Activated CD4-positive, alpha-beta memory T cell treated with anti-CD3 and anti-CD28 coated beads for 36 hours (primary cell): Measurements from ENCODE around the gene ATF3. TPM values are rescaled to one million over a fixed set of nuclear protein-coding genes. Genes with fewer than 3 reads are reported as not detected.

Experiments used
- CTCF ChIA-PET: fragments of 350-600 bp; sonication (Branson Sonifier 250); formaldehyde crosslinking; loops from one replicate; lab custom pipeline; 2021; ENCODE audit warnings: antibody characterized with exemption, inconsistent platforms; lab: Charles Lee
- POLR2A ChIA-PET: fragments of 350-600 bp; sonication (Branson Sonifier 250); formaldehyde crosslinking; loops from one replicate; lab custom pipeline; 2021; ENCODE audit warnings: antibody characterized with exemption; lab: Charles Lee
- DNase-seq: peaks from one replicate; pipeline ENCODE4 v3.0.0-alpha.2; 2020
- H3K27ac Mint-ChIP-seq: one replicate; pipeline ENCODE4 v1.8.0; 2021; ENCODE audit warnings: mixed read lengths
- H3K27me3 Mint-ChIP-seq: one replicate; pipeline ENCODE4 v1.8.0; 2021; ENCODE audit warnings: mixed read lengths
- H3K36me3 Mint-ChIP-seq: one replicate; pipeline ENCODE4 v1.8.0; 2021; ENCODE audit warnings: mixed read lengths
- H3K4me1 Mint-ChIP-seq: one replicate; pipeline ENCODE4 v1.8.0; 2021; ENCODE audit warnings: low read depth, mixed read lengths
- H3K4me3 Mint-ChIP-seq: one replicate; pipeline ENCODE4 v1.8.0; 2021; ENCODE audit warnings: mild to moderate bottlenecking, mixed read lengths
- H3K9me3 Mint-ChIP-seq: one replicate; pipeline ENCODE4 v1.8.0; 2021; ENCODE audit warnings: mixed read lengths
- intact Hi-C: fragments of 100-400 bp; cut with micrococcal nuclease; formaldehyde crosslinking; loops from one replicate; pipeline ENCODE4 v1.15.1; 2023
- total RNA-seq, 2 experiments: library from RNA; stranded (reverse); gene quantifications; one replicate each; pipeline ENCODE4 v1.2.3, GENCODE V29; 2021

Gene ATF3
- total RNA-seq, 2 experiments from 2014 or later, result 49.7 to 51.5 TPM

DNA sequence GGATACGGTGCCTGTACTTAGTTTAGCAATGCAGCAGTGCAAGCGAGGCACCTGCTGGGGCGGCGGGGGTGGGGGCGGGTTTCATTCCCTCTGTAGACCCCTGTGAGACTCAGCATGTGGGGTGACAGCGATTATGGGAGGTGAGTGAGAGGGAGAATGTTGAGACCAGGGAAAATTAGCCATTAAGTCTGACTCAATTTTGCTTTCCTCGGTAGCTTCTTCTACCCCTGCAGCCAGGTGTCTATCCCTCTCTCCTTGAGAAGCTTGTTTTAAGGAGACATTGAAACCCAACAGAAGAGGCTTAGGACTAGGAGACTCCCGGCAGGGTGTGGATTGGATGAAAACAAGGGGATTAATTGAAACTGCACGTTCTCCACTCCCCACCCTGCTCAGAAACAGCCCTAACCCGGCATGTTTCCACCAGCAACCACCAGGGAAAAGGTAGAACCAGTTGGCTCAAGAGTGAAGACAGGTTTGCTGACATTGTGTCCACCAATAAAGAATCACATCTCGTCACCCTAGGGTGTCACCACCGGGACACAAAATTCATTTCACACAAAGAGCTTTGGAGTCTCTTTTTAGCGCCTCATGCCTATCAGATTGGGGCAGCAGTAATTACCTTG, 20.6 kb upstream of the ATF3 start:
- no peaks in the 10 kb centered on the region for H3K9me3 Mint-ChIP-seq
- POLR2A ChIA-PET, result no interaction called here
- H3K36me3 Mint-ChIP-seq, result no peaks in the 10 kb centered on the region
- peaks cover 39% of the 10 kb centered on the region for H3K27me3 Mint-ChIP-seq
- DNase-seq, result no peak
- H3K4me1 Mint-ChIP-seq, result no peaks in the 10 kb centered on the region
- H3K27ac Mint-ChIP-seq, result no peak overlapping the region
- CTCF ChIA-PET, result interaction anchor here (1.4 kb wide), 1 partner anchor 132 kb away, joined by 4 read pairs; no protein-coding TSS in a partner anchor
- no peak overlapping the region for H3K4me3 Mint-ChIP-seq
- intact Hi-C loops, result no loop called here

DNA sequence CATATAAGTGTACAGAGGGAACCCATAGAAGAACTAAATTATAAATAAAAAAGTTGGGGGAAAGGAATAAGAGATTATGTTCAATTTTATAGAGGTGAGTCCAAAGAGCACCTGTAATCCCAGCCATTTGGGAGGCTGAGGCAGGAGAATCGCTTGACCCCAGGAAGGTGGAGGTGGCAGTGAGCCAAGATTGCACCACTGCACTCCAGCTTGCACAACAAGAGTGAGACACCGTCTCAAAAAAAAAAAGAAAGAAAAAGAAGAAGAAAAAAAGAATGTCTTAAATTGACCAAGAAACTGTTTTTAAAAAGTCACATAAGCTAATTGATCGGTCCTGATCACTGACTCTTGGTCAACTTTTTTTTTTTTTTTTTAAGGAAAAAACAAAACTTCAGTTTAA, 19.1 kb upstream of the ATF3 start:
- no peak for DNase-seq
- Mint-ChIP-seq H3K4me1 (no peaks in the 10 kb centered on the region), H3K4me3 (no peak overlapping the region), H3K9me3 (no peaks in the 10 kb centered on the region), H3K27me3 (peaks cover 36% of the 10 kb centered on the region), H3K36me3 (no peaks in the 10 kb centered on the region), H3K27ac (no peak overlapping the region)
- CTCF ChIA-PET, result interaction anchor here (1.5 kb wide), 1 partner anchor 18 kb away, joined by 6 read pairs; no protein-coding TSS in a partner anchor
- POLR2A ChIA-PET, result no interaction called here
- intact Hi-C loops, result no loop called here

DNA sequence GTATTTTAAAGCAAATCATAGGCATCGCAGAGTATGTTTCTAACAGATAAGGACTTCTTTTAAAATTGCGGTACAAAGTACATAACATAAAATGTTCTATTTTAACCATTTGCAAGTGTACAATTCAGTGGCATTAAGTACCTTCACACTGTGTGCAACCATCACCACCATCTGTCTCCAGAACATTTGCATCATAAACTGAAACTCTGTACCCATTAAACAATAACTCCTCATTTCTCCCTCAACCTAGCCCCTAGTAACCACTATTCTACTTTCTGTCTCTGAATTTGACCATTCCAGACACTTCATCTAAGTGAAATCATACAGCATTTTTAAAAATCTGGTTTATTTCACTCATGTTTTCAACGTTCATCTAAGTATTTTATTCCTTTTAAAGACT, 16.6 kb upstream of the ATF3 start:
- peaks cover 19% of the 10 kb centered on the region for H3K4me1 Mint-ChIP-seq
- no peaks in the 10 kb centered on the region for H3K36me3 Mint-ChIP-seq
- intact Hi-C loops, result no loop called here
- peaks cover 28% of the 10 kb centered on the region for H3K27me3 Mint-ChIP-seq
- H3K27ac Mint-ChIP-seq, result no peak overlapping the region
- no peak overlapping the region for H3K4me3 Mint-ChIP-seq
- ChIA-PET CTCF (no interaction called here), POLR2A (no interaction called here)
- H3K9me3 Mint-ChIP-seq, result no peaks in the 10 kb centered on the region
- DNase-seq, result no peak

DNA sequence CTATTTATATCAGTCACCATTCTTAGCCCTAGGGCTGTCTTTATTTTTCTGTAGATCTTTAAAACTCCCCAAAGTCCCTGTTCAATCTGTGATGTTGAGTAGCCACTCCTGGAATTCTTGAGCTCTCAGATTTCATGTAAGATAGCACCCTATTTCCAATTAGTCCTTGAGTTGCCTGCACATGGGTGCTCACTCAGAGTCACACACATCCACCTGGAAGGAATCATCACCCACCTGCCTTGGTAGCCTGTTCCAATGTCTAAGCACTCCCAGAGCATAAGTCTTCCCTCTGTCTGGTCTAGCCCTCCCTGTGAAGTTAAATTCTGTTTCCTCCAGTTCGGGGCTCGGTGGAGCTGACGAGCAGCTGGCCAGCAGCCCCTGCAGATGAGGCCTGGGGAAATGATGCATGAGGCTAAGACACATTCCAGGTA, 14.7 kb upstream of the ATF3 start:
- H3K36me3 Mint-ChIP-seq, result no peaks in the 10 kb centered on the region
- no peak overlapping the region for H3K4me3 Mint-ChIP-seq
- ChIA-PET CTCF (no interaction called here), POLR2A (interaction anchor here (0.7 to 0.9 kb wide), 2 partner anchors 27 to 385 kb away, joined by 3 read pairs; no protein-coding TSS in a partner anchor)
- intact Hi-C loops, result no loop called here
- peaks cover 28% of the 10 kb centered on the region for H3K4me1 Mint-ChIP-seq
- H3K27me3 Mint-ChIP-seq, result peaks cover 15% of the 10 kb centered on the region
- H3K27ac Mint-ChIP-seq, result no peak overlapping the region
- DNase-seq, result no peak
- no peaks in the 10 kb centered on the region for H3K9me3 Mint-ChIP-seq

DNA sequence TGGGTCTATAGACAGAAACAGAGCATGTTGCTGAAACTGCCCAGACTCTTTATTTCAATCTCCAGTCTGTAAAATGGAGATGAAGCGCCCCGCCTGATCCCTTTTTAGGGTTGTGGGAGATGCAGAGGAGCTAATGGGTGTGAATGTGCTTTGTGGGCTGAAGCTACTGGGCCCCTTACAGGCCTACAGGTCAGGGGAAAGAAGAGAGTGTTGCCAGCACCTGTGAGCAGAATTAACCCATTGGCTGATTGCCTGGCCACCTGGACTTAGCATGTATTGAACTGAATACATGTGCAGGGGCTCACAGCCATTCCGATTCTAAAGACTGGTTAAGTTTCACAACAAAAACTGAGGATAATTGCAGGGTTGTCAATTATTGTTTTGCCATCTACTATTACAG, 13.9 kb upstream of the ATF3 start:
- Mint-ChIP-seq H3K27ac (no peak overlapping the region), H3K4me1 (peaks cover 28% of the 10 kb centered on the region), H3K36me3 (no peaks in the 10 kb centered on the region), H3K9me3 (no peaks in the 10 kb centered on the region), H3K4me3 (no peak overlapping the region), H3K27me3 (peaks cover 12% of the 10 kb centered on the region)
- DNase-seq, result no peak
- ChIA-PET CTCF (interaction anchor here (0.8 kb wide), 1 partner anchor 70 kb away, joined by 3 read pairs; no protein-coding TSS in a partner anchor), POLR2A (interaction anchor here (1.6 kb wide), 1 partner anchor 14 kb away, joined by 3 read pairs; the partner anchor contains the start of gene ATF3)
- intact Hi-C loops, result loop anchor here (5.0 kb wide), 1 partner anchor 657 kb away; no protein-coding TSS in a partner anchor

DNA sequence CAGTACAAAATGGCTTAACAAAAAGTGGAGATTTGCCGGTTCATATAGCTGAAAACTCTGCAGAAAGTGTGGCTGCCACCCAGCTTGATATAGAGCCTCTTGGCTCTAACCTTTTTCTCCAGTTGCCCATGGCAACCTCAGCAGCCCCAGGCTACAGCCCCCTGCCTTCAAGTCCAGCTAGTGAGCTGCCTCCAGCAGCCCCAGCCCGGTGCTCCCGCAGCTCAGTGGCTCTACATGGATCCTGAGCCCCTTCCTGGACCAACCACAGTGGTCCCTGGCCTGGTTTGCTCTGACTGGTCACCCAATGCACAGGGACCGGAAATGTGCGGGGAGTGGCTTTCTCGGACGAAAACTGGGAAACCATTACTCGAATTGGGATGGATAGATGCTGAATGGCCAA, 13.3 kb upstream of the ATF3 start:
- Mint-ChIP-seq H3K4me3 (no peak overlapping the region), H3K27ac (peak overlapping the region; percentile 90), H3K27me3 (peaks cover 15% of the 10 kb centered on the region), H3K9me3 (no peaks in the 10 kb centered on the region), H3K36me3 (no peaks in the 10 kb centered on the region), H3K4me1 (peaks cover 31% of the 10 kb centered on the region)
- ChIA-PET CTCF (interaction anchor here (0.8 kb wide), 1 partner anchor 69 kb away, joined by 3 read pairs; no protein-coding TSS in a partner anchor), POLR2A (interaction anchor here (1.6 kb wide), 1 partner anchor 13 kb away, joined by 3 read pairs; the partner anchor contains the start of gene ATF3)
- intact Hi-C loops, result loop anchor here (5.0 kb wide), 1 partner anchor 658 kb away; no protein-coding TSS in a partner anchor
- DNase-seq, result no peak

DNA sequence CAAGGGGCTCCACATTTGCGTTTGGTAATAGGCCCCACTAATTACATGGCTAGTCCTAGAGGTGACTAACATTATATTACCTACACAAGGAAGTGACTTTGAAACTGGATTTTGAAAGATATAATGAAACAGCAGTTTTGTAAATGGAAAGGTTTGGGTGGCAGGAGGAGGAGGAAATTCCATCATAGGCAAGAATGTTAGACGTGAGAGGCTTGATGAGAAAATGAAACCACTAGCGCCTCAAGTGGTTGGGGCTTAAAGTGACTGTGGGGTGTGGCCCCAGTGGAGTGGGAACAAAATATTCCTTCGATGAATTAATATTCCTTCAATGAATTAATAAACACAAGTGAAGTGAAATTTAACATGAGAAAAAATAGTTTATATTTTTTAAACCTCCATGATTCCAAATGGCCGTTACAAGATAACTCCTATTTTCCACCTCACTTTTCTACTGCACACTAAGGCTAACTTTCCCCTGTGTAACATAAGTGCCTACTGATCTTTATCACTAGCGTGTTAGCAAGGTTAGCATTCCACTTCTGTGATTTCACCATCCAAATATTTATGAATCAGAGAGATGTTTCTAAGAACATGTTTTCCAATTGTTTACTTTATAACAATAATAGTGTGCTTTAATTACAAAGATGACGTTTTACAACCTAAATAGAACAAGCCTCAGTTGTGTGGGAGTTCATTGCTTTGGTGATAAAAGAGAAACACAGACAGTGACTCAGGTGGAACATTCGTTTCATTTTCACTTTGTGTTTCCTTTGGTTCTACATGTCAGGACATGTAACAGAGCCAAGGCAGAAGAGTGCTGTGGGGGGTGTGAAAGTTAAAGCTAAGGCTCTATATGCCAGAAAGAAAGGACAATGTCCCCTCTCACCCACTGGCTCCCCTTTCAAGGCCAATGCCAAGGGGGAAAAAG, 12.5 kb upstream of the ATF3 start:
- POLR2A ChIA-PET, result interaction anchor here (1.2 to 2.6 kb wide), 5 partner anchors 11 to 38 kb away, joined by 3 to 34 read pairs (median 7); partner anchors contain the start of gene ATF3
- no peaks in the 10 kb centered on the region for H3K9me3 Mint-ChIP-seq
- intact Hi-C loops, result loop anchor here (1.0 to 5.0 kb wide), 5 partner anchors 12 to 659 kb away; partner anchors contain the start of gene ATF3

DNA sequence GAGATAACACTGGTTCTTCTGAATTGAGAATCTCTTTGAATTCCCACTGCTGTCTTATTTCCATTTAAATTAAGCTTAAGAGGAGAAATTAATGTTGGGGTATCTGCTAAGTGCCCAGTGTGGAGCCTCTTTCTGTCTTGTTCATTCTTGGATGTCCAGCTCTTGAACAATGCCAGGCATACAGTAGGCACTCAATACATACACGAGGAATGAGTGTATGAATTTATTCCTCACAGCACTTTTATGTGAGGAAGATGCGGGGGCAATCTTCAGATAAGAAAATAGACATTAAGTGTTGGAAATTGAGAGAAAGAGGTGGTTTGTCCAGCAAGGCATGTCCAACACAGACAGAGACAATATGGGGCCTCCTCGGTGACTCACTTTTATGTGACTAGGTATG, 11.8 kb upstream of the ATF3 start:
- Mint-ChIP-seq H3K4me3 (peak overlapping the region; percentile 53), H3K27me3 (peaks cover 12% of the 10 kb centered on the region), H3K4me1 (peaks cover 45% of the 10 kb centered on the region), H3K27ac (peak overlapping the region; percentile 90), H3K36me3 (no peaks in the 10 kb centered on the region), H3K9me3 (no peaks in the 10 kb centered on the region)
- intact Hi-C loops, result loop anchor here (1.0 to 5.0 kb wide), 5 partner anchors 12 to 659 kb away; partner anchors contain the start of gene ATF3
- DNase-seq, result no peak
- CTCF ChIA-PET, result interaction anchor here (0.7 to 2.1 kb wide), 10 partner anchors 11 to 120 kb away, joined by 3 to 8 read pairs (median 4); partner anchors contain the start of gene ATF3
- POLR2A ChIA-PET, result interaction anchor here (1.2 to 2.6 kb wide), 4 partner anchors 10 to 39 kb away, joined by 7 to 34 read pairs (median 8); partner anchors contain the start of gene ATF3

More for the DNA sequence above, 12.5 kb upstream of the ATF3 start:
- H3K27me3 Mint-ChIP-seq, result peaks cover 15% of the 10 kb centered on the region
- H3K27ac Mint-ChIP-seq, result peak overlapping the region; percentile 90
- DNase-seq, result peak; percentile 59
- CTCF ChIA-PET, result interaction anchor here (0.7 to 2.1 kb wide), 10 partner anchors 12 to 119 kb away, joined by 3 to 8 read pairs (median 4); partner anchors contain the start of gene ATF3
- peak overlapping the region; percentile 53 for H3K4me3 Mint-ChIP-seq
- peaks cover 38% of the 10 kb centered on the region for H3K4me1 Mint-ChIP-seq
- H3K36me3 Mint-ChIP-seq, result no peaks in the 10 kb centered on the region

DNA sequence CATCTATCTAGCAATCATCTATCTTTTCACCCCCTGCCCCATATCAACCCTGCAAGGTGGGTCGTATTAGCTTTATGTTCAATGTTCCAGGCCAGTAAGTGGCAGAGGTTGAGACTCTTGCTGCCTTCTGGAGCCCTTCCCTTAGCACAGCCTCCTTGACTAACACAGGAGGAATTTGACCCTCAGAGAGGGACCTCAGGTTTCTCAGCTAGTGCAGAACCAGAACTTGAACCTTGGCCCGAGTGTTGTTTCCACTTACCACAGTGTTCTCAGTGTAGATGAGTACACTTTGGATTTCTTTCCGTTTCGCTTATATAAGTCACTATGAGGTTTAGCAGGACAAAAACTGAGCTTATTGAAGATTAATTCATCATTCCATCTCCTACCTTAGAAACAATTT, 11.1 kb upstream of the ATF3 start:
- Mint-ChIP-seq H3K4me1 (peaks cover 52% of the 10 kb centered on the region), H3K27me3 (peaks cover 10% of the 10 kb centered on the region), H3K9me3 (no peaks in the 10 kb centered on the region), H3K4me3 (no peak overlapping the region), H3K27ac (peak overlapping the region; percentile 90), H3K36me3 (no peaks in the 10 kb centered on the region)
- ChIA-PET CTCF (interaction anchor here (1.4 to 2.1 kb wide), 6 partner anchors 10 to 68 kb away, joined by 3 to 8 read pairs (median 6); partner anchors contain the start of gene ATF3), POLR2A (interaction anchor here (1.2 to 2.6 kb wide), 4 partner anchors 9 to 39 kb away, joined by 7 to 34 read pairs (median 8); partner anchors contain the start of gene ATF3)
- DNase-seq, result no peak
- intact Hi-C loops, result loop anchor here (5.0 kb wide), 1 partner anchor 660 kb away; no protein-coding TSS in a partner anchor

DNA sequence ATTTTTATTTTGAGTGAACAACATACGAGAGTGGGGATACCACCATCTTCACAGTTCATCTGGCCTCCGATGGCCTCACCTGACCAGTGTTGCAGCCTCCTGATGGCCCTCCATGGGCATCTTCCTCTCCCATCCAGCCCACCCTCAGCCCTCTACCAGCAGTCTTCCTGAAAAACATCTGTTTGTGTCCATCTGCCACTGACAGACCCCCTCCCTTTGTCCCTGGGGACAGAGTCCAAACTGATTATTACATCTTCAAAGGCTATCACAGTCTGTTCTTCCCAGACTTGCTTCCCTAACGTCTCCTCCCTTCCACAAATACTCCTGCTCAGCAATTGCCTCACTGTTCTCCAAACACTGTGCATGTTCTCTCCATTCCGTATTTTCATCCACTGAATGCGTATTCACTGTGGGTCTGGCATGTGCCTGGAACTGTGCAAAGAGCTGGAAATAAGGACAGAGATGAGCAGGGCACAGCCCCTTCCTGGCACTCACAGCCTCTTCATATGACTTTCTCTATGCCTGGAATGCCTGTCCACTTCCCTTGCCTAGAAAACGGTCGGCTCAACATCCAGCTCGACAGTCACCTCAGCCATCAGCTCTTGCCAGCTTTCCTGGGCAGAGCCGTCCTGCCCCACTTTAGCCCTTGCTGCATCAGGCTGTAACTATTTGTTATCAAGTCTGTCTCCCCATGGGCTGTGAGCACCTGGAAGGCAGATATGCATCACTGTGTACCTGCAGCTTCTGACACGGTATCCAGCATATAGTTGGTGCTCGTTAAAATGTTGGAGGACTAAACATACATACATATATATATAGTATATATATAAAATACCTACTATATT, 8.3 kb upstream of the ATF3 start:
- H3K4me3 Mint-ChIP-seq, result no peak overlapping the region
- H3K4me1 Mint-ChIP-seq, result peaks cover 51% of the 10 kb centered on the region
- H3K9me3 Mint-ChIP-seq, result no peaks in the 10 kb centered on the region
- no peaks in the 10 kb centered on the region for H3K36me3 Mint-ChIP-seq
- no peak overlapping the region for H3K27ac Mint-ChIP-seq
- H3K27me3 Mint-ChIP-seq, result peaks cover 28% of the 10 kb centered on the region
- DNase-seq, result no peak
- POLR2A ChIA-PET, result interaction anchor here (1.0 kb wide), 1 partner anchor 34 kb away, joined by 3 read pairs; no protein-coding TSS in a partner anchor
- intact Hi-C loops, result loop anchor here (10.0 kb wide), 1 partner anchor 565 kb away; the partner anchor contains the start of genes DTL and INTS7
- CTCF ChIA-PET, result interaction anchor here (1.0 kb wide), 1 partner anchor 33 kb away, joined by 3 read pairs; no protein-coding TSS in a partner anchor
